ENCODE measurements around the gene PCCA.
"Not testable (repeated sequence)": the region's sequence is repeated elsewhere in the genome, so short reads cannot be mapped to it uniquely, and the experiment has no call there.

The PCCA gene

GRCh38 chr13:100314132-100314910 is 225.4 kb downstream of the PCCA start:
- no peak for DNase-seq

GRCh38 chr13:100315522-100315921 is 226.6 kb downstream of the PCCA start:
- no peak for DNase-seq

GRCh38 chr13:100318473-100318872 is 229.6 kb downstream of the PCCA start:
- not testable (repeated sequence) for DNase-seq

- DNase-seq: no peak
Observed at GRCh38 chr13:100323937-100324336, 235.0 kb downstream of the PCCA start.

GRCh38 chr13:100330662-100331061 is 241.8 kb downstream of the PCCA start:
- DNase-seq: no peak

GRCh38 chr13:100333141-100333540 is 244.2 kb downstream of the PCCA start:
- peak; percentile 51 for DNase-seq

- DNase-seq: no peak
Observed at GRCh38 chr13:100334214-100334613, 245.3 kb downstream of the PCCA start.

GRCh38 chr13:100336795-100337516 is 248.1 kb downstream of the PCCA start:
- no peak for DNase-seq

GRCh38 chr13:100338275-100338674 is 249.4 kb downstream of the PCCA start:
- DNase-seq: no peak

GRCh38 chr13:100339411-100339940 is 250.6 kb downstream of the PCCA start:
- no peak for DNase-seq

- no peak for DNase-seq
Observed at GRCh38 chr13:100340865-100341264, 252.0 kb downstream of the PCCA start.

GRCh38 chr13:100341327-100341726 is 252.4 kb downstream of the PCCA start:
- DNase-seq: no peak

GRCh38 chr13:100344544-100344943 is 255.7 kb downstream of the PCCA start:
- DNase-seq: no peak

GRCh38 chr13:100347968-100348367 is 259.1 kb downstream of the PCCA start:
- no peak for DNase-seq

GRCh38 chr13:100349594-100349993 is 260.7 kb downstream of the PCCA start:
- DNase-seq: no peak

- DNase-seq: no peak
Observed at GRCh38 chr13:100350601-100351000, 261.7 kb downstream of the PCCA start.

GRCh38 chr13:100356426-100356825 is 267.5 kb downstream of the PCCA start:
- no peak for DNase-seq

GRCh38 chr13:100356889-100357288 is 268.0 kb downstream of the PCCA start:
- no peak for DNase-seq

- no peak for DNase-seq
Observed at GRCh38 chr13:100357764-100358163, 268.9 kb downstream of the PCCA start.

- no peak for DNase-seq
Observed at GRCh38 chr13:100361504-100361903, 272.6 kb downstream of the PCCA start.

GRCh38 chr13:100362371-100362770 is 273.5 kb downstream of the PCCA start:
- no peak for DNase-seq

GRCh38 chr13:100362781-100363180 is 273.9 kb downstream of the PCCA start:
- no peak for DNase-seq

GRCh38 chr13:100363285-100363711 is 274.4 kb downstream of the PCCA start:
- no peak for DNase-seq

GRCh38 chr13:100363874-100364273 is 275.0 kb downstream of the PCCA start:
- no peak for DNase-seq

Measured in NCI-H1694 treated with DMSO at 0.1 percent for 48 hours (cell line).